HG02588 (cell line): ENCODE measurements around the gene OR11H7.
"Not testable (repeated sequence)": the region's sequence is repeated elsewhere in the genome, so short reads cannot be mapped to it uniquely, and the experiment has no call there.

Experiments
- ATAC-seq: cut with Tn5 transposase; IDR thresholded peaks from one replicate; pipeline ENCODE4 v1.9.1; 2021; ENCODE audit warnings: mild to moderate bottlenecking, moderate library complexity; ENCODE audit not compliant: unreplicated experiment

The OR11H7 gene

DNA sequence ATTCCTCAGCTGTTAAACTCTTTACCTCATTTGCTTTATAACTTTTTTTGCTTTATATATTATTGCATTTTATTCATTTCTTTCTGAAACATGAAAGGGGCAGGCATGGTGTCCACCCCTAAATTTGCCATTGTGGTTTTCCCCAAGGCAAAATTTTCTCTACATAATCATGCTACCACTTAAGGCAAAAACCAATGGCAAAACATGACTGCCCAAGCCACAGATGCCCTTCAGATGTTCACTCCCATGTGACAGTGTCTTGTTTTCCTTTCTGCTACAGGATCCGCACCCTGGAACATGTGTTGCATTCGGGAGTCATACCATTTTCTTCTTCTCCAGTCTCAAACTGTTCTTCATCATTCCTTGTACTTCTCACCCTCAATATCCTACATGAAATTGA, 48.6 kb downstream of the OR11H7 start:
- no peak for ATAC-seq

DNA sequence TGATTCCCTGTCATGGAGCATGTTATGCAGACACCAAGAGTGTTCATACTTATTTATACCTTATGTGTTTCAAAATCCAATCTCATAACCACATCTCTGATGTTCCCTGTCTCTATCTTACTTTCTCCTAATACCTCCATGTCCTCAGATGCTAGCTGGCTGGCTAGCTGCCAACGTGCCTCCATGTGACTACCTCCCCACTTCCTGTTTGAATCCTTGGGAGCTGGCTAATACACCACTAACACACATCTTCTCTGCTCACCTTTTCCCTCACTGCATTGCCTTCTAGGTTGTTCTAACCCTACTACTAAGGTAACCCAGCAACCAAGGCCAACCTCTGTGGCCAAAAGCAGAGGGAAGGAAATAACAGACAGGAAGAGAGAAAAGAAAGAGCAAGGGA, 49.6 kb downstream of the OR11H7 start:
- no peak for ATAC-seq

DNA sequence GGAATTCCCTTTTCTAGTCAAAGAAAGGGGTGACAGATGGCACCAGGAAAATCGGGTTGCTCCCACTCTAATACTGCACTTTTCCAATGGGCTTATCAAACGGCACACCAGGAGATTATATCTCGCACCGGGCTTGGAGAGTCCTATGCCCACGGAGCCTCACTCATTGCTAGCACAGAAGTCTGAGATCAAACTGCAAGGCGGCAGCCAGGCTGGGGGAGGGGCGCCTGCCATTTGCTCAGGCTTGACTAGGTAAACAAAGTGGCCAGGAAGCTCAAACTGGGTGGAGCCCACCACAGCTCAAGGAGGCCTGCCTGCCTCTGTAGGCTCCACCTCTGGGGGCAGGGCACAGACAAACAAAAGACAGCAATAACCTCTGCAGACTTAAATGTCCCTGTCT, 51.5 kb downstream of the OR11H7 start:
- not testable (repeated sequence) for ATAC-seq
